ENCODE data around the gene PTGER1. TPM values are rescaled to one million over a fixed set of nuclear protein-coding genes. Genes with fewer than 3 reads are reported as not detected.

PTGER1 gene
- total and polyA plus RNA-seq, 2 donors (not counting 3 experiments of a cell fraction or from before 2014, with no cell fraction given): 0.21 to 0.40 TPM

- Histone ChIP-seq H4K20me1 (replicated peaks; ENCODE audit: control insufficient read depth, extremely low read depth, insufficient read depth, low read length) (no peaks in the 10 kb centered on the region), H3K27me3 (ENCODE audit: control insufficient read depth in 2 of 2, insufficient read depth in 2 of 2, low read length in 2 of 2) (no peaks in the 10 kb centered on the region), H3K36me3 (ENCODE audit: control insufficient read depth in 2 of 2, extremely low read depth in 1 of 2, insufficient read depth in 2 of 2, low read length in 2 of 2) (peaks cover 3 to 17% of the 10 kb centered on the region in 2 experiments), H3K9ac (replicated peaks; ENCODE audit: extremely low read depth, insufficient read depth, low read length) (no peak overlapping the region), H2AFZ (ENCODE audit: low read depth, low read length) (no peak overlapping the region), H3K27ac (ENCODE audit: insufficient read depth, low read depth, low read length) (no peak overlapping the region), H3K79me2 (ENCODE audit: control insufficient read depth, insufficient read depth, low read length) (no peaks in the 10 kb centered on the region), H3K9me1 (replicated peaks; ENCODE audit: control insufficient read depth, extremely low read depth, insufficient read depth, low read length) (no peaks in the 10 kb centered on the region), H3K4me3 (replicated peaks in 1 of 3; ENCODE audit: insufficient read depth in 1 of 3, low read depth in 1 of 3, low read length in 3 of 3) (no peak overlapping the region), H3K9me3 (replicated peaks; ENCODE audit: control insufficient read depth, insufficient read depth, low read length) (no peaks in the 10 kb centered on the region), H3K4me2 (ENCODE audit: insufficient read depth, low read length) (no peak overlapping the region), H3K4me1 (ENCODE audit: control insufficient read depth, extremely low read depth, insufficient read depth, low read length) (peaks cover 24% of the 10 kb centered on the region)
- intact Hi-C loops (cut with micrococcal nuclease) (loop anchor here (5.0 kb wide), 1 partner anchor 340 kb away; the partner anchor contains the start of gene ASF1B), dilution Hi-C loops (cut with MboI; ENCODE audit: extremely low pct_ligation_motif_present, low sequenced_read_pairs) (no loop called here)
- FAIRE-seq (no peak), DNase-seq (ENCODE audit: low read depth, low spot score) (no peak)
- POLR2A ChIA-PET: no interaction called here
- CTCF ChIA-PET: interaction anchor here (1.2 to 4.1 kb wide), 3 partner anchors 10 to 46 kb away, joined by 5 to 12 read pairs (median 6); partner anchors contain the start of gene DNAJB1
- no peak for TF ChIP-seq MYC (IDR thresholded peaks at IDR 0.05; ENCODE audit: low read depth, low read length)
- no peak for TF ChIP-seq GATA2 (IDR thresholded peaks at IDR 0.05; ENCODE audit: insufficient read depth, insufficient read length, low read depth, low read length)
- TF ChIP-seq EZH2 (IDR thresholded peaks at IDR 0.05; ENCODE audit: borderline replicate concordance, low read depth, low read length, severe bottlenecking): no peak
- TF ChIP-seq POLR2AphosphoS5 (IDR thresholded peaks at IDR 0.05; ENCODE audit: insufficient read depth, low read depth, low read length): no peak
- no peak for TF ChIP-seq POLR2A (IDR thresholded peaks at IDR 0.05; ENCODE audit: low read depth, low read length)
- TF ChIP-seq JUN (IDR thresholded peaks at IDR 0.05; ENCODE audit: borderline replicate concordance, insufficient read depth, insufficient read length, low read depth): no peak
- TF ChIP-seq FOS (IDR thresholded peaks at IDR 0.05; ENCODE audit: borderline replicate concordance, insufficient read depth, low read length): no peak
- no peak for TF ChIP-seq MAX (IDR thresholded peaks at IDR 0.05; ENCODE audit: insufficient read depth, insufficient read length)
- no peak for TF ChIP-seq CTCF (IDR thresholded peaks at IDR 0.05; ENCODE audit: extremely low read depth in 1 of 2, insufficient read depth in 1 of 2, low read depth in 1 of 2, low read length in 2 of 2)
- TSS peak; percentile 75 for BruUV-seq (replicated peaks)
Measured at GRCh38 chr19:14477418-14478112, 2.4 kb upstream of the PTGER1 start.
